TTC549 (cell line): ENCODE measurements around the gene PIGR.

Experiments
- FAIRE-seq: peaks from 2 replicates; lab custom pipeline; 2012; peaks lifted over from hg19 to GRCh38; lab: Jason Lieb, UNC

PIGR gene

DNA sequence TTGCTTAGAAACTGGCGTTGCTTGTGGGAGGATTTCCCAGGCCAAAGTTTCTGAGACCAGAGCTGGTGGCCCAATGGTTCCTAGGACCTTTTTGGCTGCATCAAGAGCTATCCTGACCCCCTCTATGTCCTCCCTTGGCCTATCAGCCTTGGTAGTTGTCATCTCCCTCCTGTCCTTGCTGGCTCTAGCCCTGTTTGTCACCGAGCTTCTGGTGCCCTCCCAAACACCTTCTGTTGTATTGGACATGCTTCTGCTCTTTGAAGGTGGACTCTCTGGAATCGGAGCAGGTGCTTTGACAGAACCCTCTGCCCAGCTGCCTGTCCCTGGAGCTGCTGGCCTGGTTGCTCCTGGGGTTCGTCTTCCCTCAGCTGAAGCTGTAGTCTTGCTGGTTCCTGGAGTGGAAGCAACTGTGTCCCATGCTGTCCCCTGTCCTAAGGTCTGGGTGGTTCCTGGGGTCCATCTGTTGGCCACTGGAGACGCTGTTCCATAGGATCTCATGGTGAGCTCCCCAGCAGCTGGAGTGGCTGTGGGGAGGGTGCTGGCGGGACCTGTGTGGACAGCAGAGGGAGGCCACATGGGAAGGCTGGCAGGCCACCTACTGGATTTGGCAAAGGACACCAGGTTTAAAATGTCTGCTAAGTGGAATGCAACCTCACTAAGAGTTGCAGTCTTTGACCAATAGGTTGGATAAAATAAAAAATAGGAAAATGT is 14.6 kb upstream of the PIGR start:
- FAIRE-seq, result no peak

DNA sequence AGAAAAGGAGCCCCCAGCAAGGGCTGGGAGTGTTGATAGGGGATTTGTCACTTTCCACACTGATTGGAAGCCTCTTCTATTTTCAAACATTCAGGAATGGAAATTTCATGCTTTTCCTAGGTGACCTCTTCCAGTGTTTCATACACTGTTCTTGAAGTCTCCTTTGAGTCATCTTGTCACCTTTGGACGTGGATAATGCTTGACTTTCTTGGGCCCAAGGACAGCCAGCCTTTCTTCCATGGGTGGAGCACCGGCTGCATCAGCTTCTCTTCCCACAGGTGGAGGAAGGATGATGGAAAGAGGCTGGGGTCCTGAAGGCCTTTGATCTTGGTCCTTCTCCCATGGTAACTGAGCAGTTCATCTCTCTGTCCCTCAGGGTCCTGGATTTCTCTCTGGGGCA is 11.9 kb upstream of the PIGR start:
- no peak for FAIRE-seq

- no peak for FAIRE-seq
Measured at GRCh38 chr1:206957639-206958038, 11.4 kb upstream of the PIGR start.

DNA sequence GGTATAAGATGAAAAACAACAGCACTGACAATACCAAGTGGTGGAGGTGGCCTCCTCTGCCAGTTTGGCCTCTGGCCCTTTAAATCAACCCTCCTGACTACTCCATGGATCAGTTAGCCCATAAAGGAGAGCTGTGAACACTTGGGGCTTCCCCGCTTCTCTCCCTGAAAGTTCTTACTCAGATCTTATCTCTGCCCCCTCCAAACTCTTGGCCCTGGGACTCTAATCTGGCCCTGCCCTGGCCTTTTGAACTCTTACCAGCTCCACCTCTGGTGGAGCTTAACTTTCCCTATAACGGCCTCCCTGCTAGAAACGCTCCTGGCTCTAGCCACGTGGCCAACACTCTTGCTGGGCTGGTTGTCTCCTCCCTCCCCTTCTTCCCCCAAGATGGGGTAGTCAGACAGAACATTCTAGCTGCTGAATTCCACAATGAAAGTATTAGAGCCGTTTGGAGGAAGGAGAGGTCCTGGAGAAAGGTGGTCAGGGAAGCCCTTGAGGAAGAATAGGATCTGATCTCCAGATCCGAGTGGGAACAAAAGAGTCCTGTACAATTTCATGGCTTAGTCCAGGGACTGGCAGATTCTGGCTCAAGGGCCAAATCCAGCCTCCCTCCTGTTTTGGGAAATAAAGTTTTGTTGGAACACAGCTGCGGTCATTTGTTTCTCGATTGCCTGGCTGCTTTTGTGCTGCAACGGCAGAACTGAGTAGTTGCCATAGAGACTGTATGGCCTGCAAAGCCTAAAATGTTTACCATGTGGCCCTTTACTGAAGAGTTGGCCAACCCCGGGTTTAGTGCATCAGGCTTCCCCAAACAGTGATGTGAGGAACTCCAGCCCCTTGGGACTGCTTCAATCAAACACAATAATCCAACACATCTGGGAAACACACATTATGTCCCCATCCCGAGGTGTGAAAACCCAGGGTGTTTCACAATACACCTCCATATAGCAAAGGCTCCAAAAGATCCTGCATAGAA is 9.5 kb upstream of the PIGR start:
- no peak for FAIRE-seq

DNA sequence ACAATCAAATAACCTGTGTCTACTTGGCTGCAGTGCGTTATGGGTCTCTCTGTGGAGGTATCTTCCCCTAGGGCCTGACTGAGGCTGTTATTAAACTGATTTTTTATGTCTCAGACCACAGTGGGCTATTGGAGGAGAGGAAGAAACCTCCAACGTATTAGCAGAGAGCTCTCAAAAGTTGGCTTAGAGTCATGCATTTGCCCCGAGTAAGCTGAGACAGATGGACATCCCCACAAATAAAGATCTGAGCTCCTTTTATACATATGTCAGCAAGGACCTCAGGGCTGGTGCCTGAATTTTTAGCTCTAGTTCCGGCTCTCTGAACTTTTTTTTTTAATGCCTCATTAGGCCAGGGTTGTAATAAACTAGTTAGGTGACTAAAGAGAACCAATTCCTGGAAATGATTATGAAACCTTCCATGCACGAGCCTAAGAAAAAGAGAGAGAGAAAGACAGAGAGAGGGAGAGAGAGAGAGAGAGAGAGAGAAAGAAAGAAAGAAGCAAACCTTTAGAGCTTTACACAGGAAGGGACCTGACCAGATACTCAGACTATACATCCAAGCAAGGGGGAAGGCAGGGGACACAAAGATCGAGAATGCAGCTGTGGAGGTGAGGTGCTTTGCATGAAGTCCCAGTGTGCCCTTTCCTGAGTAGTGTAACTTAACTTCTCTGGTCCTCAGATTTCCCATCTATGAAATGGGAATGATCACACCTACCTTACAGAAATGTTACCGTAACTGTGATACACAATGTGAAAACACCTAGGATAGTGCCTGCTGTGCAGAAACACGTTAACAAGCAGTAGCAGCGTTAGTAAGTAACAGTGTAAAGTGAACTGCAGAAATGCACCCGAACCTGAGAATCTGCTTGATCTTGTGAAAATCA is 8.4 kb upstream of the PIGR start:
- FAIRE-seq, result no peak

- no peak for FAIRE-seq
Measured at GRCh38 chr1:206953626-206954025, 7.4 kb upstream of the PIGR start.

DNA sequence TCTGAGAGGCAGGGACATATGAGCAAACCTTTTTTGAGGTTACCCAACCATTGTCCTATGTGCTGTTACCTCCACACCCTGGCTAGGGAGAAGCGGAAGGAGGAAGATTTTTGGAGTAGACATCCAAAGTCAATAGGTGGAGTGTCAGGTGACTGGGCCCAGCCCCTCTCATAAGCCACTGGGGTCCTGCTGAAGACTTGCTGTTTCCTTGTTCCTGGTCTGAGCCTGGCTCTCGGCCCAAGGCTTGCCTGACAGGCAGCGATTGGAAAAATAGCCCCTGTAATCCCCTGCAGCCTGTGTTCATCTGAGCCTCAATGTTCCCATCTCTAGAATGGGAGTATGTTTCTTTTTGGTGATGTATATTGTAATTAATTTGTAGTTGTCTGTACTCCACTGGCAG is 6.9 kb upstream of the PIGR start:
- FAIRE-seq, result no peak

DNA sequence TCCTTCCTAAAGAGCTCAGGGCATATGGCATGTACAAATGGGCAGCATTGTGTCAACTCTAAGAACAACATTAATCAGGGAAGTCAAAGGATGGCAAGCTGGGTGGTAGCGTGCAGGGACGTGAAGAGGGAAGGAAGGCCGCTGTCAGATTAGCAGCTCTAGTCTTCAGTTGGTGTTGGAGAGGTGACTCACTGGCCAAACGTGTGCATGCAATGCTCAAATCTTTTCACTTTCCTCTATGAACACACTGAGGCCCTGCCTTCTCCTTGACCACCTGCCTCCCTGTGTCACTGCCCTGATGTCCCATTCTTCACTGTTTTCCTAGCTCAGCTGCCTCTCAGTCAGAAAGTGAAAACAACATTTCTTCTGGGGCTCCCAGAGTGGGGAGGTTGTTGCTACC is 5.9 kb upstream of the PIGR start:
- no peak for FAIRE-seq

DNA sequence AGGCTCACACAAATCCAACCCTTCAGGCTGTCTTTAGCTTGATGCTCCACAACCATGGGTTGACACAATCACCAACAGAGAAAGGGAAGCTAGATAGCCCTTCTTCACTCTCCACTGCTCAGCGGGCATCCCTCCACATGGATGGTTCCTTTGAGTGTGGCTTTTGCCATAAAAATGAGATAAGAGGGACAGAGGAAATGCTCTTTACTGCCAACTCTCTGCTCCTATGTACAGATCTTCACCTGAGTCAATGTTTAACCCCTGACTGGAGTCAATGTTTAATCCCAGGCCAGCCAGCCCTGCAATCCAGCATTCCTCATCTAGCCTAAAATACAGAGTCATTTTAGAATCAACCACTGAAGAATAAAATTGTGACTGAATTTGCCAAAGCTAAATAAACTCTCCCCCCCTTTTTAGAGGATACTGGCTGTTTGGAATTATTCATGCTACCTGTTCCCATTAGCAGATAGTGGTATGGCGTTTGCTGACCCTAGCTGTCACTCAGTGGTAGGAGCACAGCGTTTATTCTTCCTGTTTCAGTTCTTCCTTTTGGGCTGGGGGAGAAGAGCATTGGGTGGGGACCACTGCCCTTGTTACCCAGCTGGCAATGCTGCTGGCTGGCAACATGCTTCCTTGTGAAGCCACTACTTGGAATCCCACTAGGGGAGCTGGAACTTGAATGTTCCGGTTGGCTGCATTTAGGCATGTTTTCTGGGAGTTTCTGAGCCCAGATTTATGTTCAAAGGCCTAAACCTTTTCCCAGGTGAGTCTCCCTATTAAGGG is 5.2 kb upstream of the PIGR start:
- no peak for FAIRE-seq

DNA sequence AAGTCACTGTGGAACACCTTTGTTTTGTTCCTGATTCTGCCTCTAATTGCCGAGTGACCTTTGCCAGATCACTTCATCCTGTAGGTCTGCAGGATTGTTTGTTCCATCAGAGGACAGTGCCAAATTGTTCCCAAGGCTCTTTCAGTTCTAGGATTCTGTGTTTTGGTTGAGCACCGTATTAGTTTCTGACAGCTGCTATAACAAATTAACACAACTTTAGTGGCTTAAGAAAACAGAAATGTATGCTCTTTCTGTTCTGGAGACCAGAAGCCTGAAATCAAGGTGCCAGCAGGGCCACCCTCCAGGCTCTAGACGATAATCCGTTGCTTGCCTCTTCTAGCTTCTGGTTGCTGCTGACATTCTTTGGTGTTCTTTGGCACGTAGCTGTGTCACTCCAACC is 3.4 kb upstream of the PIGR start:
- FAIRE-seq, result no peak

DNA sequence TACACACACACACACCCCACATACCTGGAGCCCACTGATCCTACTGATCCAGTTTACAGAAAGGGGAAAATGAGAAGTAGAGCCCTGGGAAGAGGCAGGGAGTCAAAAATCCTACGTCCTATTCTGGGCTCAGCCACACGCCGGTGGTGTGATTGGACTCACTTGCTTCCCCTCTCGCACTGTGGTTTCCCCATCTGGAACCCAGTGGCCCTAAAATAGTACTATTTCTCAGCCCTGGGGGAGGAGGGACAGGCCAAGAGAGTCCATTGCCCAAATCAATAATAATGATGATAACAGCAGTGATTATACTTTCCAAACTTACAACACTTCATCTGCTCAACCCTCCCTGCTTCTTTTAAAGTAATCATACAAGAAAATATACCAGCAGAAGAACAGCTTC is 2.9 kb upstream of the PIGR start:
- no peak for FAIRE-seq

DNA sequence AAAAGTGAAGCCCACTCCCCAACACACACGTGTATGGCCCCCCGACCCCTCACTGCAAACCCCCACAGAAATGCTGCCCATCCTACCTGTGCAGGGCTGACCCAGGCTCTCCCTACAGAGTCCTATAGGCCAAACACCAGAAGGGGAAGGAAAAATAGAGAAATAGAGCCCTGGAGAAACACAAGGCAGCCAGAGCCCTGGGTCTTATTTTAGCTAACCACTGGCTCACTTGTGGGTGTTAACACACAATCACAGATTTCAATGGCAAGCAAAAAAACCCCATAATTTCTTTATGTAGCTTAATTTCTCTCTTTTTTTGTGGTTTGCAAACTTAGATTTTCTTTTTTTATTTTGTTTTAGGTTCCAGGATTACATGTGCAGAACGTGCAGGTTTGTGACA is 989 bp upstream of the PIGR start:
- no peak for FAIRE-seq

GRCh38 chr1:206945779-206946178 is 487 bp downstream of the PIGR start:
- no peak for FAIRE-seq

DNA sequence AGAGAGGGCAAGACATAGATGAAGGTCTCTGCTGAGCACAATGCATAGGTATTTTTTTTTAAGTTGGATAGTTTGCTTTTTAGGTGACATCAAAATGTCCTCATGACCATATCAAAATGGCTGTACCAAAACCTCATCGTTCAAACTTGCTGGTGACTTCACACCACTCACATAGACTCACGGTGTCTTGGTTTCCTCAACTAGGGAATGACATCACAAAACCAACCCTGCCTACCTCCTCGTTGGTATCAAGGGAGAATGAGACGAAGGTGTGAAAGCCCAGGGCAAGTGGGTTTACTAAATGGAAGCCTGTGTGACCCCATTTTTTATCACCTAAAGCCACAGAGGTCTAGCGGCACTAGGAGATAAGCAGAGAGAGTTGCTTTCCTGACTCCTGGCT is 1.6 kb downstream of the PIGR start:
- no peak for FAIRE-seq

DNA sequence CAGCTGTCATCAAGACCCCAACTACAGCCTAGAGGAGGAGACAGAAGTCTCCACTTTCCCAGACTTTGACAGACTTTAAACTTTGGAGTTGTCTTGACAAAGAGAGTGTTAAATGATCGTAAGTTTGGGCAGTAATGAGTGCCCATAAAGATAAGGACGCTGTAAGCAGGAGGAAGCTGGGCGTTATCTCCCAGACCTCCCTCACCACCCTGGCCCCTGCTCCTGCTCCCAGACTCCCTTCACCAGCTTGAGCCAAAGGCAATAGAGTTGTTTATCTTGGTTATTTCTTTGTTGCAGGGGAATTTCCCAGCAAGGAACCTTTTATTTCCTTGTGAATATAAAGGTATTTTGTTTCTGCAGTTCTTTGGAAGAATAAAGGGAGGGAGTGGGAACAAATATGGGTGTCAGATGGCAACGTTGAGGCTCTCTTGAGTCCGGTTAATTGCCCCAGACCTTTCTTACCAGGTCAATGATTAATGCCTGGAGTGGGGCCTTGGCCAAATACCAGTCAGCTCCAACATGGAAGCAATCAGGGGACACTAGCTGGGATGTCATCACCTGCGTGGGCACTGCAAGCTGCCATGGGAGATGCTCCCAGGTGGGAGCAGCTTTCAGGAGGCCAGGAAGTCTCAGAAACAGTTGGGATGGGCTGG is 4.4 kb downstream of the PIGR start:
- FAIRE-seq, result no peak

DNA sequence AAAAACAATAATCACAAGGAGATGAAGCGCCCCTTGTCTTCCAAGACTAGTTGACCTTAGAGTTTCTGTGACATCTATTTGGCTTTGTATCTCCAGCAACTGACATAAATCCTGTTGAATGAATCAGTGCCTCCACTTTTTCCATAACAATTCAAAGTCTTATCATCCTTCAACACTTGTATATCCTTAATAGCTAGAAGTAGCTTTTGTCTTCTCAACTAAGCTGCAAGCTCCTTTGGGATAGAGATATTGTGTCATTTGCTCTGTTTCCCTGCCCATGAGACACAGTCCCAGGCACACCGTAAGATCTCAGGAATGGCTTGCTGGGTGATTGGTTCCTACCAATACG is 5.7 kb downstream of the PIGR start:
- FAIRE-seq, result no peak

DNA sequence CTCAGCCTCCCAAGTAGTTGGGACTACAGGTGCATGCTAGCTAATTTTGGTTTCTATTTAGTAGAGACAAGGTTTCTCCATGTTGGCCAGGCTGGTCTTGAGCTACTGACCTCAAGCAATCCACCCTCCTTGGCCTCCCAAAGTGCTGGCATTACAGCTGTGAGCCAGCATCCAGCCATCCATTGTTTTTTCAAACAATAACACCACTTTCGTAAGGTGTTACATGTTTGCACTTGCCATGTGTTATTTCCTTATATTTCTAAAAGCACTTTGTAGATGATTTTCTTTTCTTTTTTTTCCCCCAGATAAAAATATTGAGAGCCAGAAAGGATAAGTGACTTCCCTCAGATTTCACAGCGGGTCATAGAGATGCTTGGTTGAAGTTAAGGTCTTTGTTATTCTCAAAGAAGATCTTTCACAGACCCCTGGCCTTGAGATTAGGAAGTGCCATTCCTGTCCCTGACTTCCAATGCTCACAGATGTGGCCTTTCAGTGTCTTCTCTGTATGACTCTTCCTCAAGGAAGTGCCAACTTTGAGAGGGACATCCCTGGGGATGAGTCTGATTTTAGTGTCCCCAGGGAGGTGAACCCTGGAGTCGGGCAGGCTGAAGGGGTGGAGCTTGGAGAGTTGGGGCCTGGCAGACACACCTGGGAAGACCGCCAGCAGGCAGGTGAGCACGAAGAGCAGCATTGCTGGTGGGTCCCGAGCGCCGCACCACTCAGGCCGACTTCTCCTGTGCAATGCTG is 6.3 kb downstream of the PIGR start:
- FAIRE-seq, result no peak

DNA sequence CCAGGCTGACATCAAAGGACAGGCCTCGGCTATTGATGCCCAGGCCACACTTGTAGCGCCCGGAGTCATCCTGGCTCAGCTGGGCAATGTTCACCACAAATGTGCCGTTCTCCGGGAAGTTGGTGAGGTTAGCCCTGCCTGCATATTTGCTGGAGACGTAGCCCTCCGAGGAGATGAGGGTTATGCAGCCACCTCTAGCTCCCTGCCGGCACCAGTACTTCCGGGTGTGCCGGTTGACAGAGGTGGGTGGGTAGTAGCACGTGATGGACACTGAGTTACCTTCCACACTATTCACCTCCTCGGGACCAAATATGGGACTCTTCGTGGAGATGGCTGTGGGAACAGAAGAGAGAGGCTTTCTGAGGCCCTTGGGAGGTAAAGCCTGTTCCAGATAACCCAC is 7.1 kb downstream of the PIGR start:
- FAIRE-seq, result no peak

- FAIRE-seq, result no peak
Measured at GRCh38 chr1:206937425-206937824, 8.8 kb downstream of the PIGR start.

- no peak for FAIRE-seq
Measured at GRCh38 chr1:206935491-206936067, 10.7 kb downstream of the PIGR start.
